ENCODE results near the gene NFASC.

DNA sequence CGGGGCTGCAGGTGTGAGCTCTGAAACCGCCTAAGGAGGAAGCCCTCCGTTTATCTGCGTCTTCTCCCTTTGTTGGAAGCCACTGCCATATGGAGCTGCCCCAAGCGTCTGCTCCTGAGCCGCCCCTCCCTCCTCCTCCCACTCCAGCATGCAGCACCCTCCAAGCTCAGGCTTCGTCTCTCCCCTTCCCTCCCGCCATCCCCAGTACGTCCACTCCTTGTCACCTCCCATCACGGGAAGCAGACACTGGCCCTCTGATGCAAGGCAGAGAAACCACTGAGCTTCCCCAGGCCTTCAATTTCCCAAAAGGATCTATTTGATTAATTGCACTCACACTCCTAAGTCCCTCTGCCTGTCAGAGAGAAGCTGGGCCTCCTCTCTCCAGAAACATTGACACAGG is 52.5 kb downstream of the NFASC start:
- TF ChIP-seq, protein P1, sequence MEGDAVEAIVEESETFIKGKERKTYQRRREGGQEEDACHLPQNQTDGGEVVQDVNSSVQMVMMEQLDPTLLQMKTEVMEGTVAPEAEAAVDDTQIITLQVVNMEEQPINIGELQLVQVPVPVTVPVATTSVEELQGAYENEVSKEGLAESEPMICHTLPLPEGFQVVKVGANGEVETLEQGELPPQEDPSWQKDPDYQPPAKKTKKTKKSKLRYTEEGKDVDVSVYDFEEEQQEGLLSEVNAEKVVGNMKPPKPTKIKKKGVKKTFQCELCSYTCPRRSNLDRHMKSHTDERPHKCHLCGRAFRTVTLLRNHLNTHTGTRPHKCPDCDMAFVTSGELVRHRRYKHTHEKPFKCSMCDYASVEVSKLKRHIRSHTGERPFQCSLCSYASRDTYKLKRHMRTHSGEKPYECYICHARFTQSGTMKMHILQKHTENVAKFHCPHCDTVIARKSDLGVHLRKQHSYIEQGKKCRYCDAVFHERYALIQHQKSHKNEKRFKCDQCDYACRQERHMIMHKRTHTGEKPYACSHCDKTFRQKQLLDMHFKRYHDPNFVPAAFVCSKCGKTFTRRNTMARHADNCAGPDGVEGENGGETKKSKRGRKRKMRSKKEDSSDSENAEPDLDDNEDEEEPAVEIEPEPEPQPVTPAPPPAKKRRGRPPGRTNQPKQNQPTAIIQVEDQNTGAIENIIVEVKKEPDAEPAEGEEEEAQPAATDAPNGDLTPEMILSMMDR (IDR thresholded peaks at IDR 0.05), result no peak
- TF ChIP-seq POLR2A (IDR thresholded peaks at IDR 0.05), result no peak

Data from testis (tissue), 2 donors.